Endothelial cell (in vitro differentiated cells): Measurements from ENCODE around the gene MEAF6. TPM values are rescaled to one million over a fixed set of nuclear protein-coding genes. Genes with fewer than 3 reads are reported as not detected.
"Not testable (repeated sequence)": the region's sequence is repeated elsewhere in the genome, so short reads cannot be mapped to it uniquely, and the experiment has no call there.

Source experiments
- DNase-seq: peaks from one replicate; pipeline ENCODE4 v3.0.0; 2021; ENCODE audit warnings: low spot score
- H3K27ac Mint-ChIP-seq: one replicate; pipeline ENCODE4 v1.8.0; 2021; ENCODE audit warnings: mixed read lengths, inconsistent platforms; ENCODE audit not compliant: unreplicated experiment
- H3K27me3 Mint-ChIP-seq: one replicate; pipeline ENCODE4 v1.8.0; 2021; ENCODE audit warnings: mild to moderate bottlenecking, moderate library complexity, mixed read lengths, inconsistent platforms; ENCODE audit not compliant: unreplicated experiment
- H3K36me3 Mint-ChIP-seq: one replicate; pipeline ENCODE4 v1.8.0; 2021; ENCODE audit warnings: mild to moderate bottlenecking, low read depth, mixed read lengths, inconsistent platforms; ENCODE audit not compliant: unreplicated experiment
- H3K4me1 Mint-ChIP-seq: one replicate; pipeline ENCODE4 v1.8.0; 2021; ENCODE audit warnings: mild to moderate bottlenecking, mixed read lengths, inconsistent platforms; ENCODE audit not compliant: unreplicated experiment
- H3K4me3 Mint-ChIP-seq: one replicate; pipeline ENCODE4 v1.8.0; 2021; ENCODE audit warnings: mild to moderate bottlenecking, mixed read lengths, inconsistent platforms; ENCODE audit not compliant: unreplicated experiment
- H3K9me3 Mint-ChIP-seq: one replicate; pipeline ENCODE4 v1.8.0; 2021; ENCODE audit warnings: mixed read lengths, inconsistent platforms; ENCODE audit not compliant: unreplicated experiment
- total RNA-seq: library from RNA; stranded (reverse); fragmentation: NEBNext Ultra II Directional; extraction: Animal tissue kit (Norgen Biotek cat#: 25700); gene quantifications from one replicate; pipeline ENCODE4 v1.2.1, GENCODE V29; 2021; ENCODE audit not compliant: unreplicated experiment
- TF ChIP-seq, protein P1 (sequence below): fragments of 200-600 bp; sonication (generic); IDR thresholded peaks from one replicate; pipeline ENCODE4 v1.5.0; 2021; ENCODE audit warnings: antibody characterized with exemption; ENCODE audit not compliant: unreplicated experiment

MEAF6 gene
- total RNA-seq, 1 donor from 2014 or later, result 50.6 TPM

DNA sequence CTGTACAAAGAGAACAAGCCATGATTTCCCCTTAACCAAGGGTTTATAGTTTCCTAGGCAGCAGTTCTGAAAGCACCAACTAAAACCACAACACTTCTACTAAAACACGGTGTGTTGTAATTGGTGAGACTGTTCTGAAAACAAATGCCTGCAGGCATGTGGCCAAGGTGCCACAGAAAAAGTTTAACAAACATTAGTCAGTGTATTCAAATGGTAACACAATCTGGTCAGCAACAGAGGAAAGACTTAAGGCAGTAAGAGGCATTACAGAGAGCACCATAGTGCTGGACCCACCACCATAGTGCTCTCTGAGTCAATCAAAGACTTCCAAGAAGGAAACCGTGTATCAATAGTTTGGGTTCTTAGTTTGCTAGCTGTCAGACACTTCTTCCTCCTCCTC lies 22.8 kb upstream of the MEAF6 start:
- DNase-seq, result no peak
- Mint-ChIP-seq H3K9me3 (no peaks in the 10 kb centered on the region), H3K36me3 (peaks cover 21% of the 10 kb centered on the region), H3K4me3 (no peak overlapping the region), H3K27ac (no peak overlapping the region), H3K27me3 (no peaks in the 10 kb centered on the region), H3K4me1 (no peaks in the 10 kb centered on the region)
- TF ChIP-seq, protein P1, sequence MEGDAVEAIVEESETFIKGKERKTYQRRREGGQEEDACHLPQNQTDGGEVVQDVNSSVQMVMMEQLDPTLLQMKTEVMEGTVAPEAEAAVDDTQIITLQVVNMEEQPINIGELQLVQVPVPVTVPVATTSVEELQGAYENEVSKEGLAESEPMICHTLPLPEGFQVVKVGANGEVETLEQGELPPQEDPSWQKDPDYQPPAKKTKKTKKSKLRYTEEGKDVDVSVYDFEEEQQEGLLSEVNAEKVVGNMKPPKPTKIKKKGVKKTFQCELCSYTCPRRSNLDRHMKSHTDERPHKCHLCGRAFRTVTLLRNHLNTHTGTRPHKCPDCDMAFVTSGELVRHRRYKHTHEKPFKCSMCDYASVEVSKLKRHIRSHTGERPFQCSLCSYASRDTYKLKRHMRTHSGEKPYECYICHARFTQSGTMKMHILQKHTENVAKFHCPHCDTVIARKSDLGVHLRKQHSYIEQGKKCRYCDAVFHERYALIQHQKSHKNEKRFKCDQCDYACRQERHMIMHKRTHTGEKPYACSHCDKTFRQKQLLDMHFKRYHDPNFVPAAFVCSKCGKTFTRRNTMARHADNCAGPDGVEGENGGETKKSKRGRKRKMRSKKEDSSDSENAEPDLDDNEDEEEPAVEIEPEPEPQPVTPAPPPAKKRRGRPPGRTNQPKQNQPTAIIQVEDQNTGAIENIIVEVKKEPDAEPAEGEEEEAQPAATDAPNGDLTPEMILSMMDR, result no peak

DNA sequence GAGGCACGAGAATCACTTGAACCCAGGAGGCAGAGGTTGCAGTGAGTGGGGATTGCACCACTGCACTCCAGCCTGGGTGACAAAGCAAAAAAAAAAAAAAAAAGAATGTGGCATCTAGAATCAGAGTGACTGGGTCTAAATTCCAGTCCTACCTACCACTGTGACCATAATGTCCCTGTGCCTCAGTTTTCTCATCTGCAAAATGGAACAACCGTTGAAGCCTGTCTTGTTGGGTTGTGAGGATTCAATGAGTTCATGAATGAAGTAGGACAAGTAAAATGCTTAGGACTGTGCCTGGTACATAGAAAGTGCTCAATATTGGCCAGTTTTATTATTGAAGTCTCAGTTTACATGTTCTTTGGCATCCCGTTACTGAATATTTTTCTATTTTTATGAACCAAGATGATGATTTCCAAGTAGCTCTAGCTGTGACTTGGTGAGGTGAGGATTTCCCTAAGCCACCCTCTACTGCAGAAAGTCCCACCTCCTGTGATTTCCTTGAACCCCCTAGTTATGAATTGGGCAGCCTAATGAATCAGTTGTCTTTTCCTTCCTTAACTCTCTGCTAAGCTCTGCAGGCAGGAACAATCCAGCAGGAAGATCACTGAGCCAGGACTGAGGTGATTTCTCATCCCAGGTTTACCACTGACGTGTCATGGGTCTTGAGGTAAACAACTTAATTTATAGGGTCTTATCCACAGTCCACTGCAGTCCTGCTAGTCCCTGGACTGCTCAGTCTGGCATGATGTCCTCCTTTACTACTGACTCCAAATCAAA lies 18.9 kb upstream of the MEAF6 start:
- H3K27ac Mint-ChIP-seq, result no peak overlapping the region
- peaks cover 17% of the 10 kb centered on the region for H3K36me3 Mint-ChIP-seq

DNA sequence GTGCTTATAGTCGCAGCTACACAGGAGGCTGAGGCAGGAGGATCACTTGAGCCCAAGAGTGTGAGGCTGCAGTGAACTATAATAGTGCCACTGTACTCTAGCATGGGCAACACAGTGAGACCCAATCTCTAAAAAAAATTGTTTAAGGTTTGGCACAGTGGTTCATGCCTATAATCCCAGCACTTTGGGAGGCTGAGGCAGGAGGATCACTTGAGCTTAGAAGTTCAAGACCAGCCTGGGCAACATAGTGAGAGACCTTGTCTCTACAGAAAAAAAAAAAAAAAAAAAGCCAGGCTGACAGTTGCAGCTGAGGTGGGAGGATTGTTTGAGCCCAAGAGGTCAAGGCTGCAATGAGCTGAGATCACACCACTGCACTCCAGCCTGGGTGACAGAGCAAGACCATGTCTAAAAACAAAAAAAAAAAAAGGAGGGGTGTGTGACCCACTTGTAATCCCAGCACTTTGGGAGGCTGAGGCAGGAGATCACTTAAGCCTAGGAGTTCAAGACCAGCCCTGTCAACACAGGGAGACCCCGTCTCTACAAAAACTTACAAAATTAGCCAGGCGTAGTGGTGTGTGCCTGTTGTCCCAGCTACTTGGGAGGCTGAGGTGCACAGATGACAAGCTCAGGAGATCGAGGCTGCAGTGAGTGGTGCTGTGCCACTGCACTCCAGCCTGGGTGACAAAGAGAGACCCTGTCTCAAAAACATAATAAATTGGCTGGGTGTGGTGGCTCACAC lies 18.0 kb upstream of the MEAF6 start:
- H3K27ac Mint-ChIP-seq, H3K9me3 Mint-ChIP-seq, H3K4me1 Mint-ChIP-seq, H3K27me3 Mint-ChIP-seq, H3K4me3 Mint-ChIP-seq, DNase-seq: not testable (repeated sequence)
- peaks cover 13% of the 10 kb centered on the region for H3K36me3 Mint-ChIP-seq

More for the DNA sequence above, 18.9 kb upstream of the MEAF6 start:
- Mint-ChIP-seq H3K9me3 (no peaks in the 10 kb centered on the region), H3K4me1 (no peaks in the 10 kb centered on the region), H3K4me3 (no peak overlapping the region), H3K27me3 (no peaks in the 10 kb centered on the region)
- TF ChIP-seq, protein P1, result no peak
- no peak for DNase-seq

DNA sequence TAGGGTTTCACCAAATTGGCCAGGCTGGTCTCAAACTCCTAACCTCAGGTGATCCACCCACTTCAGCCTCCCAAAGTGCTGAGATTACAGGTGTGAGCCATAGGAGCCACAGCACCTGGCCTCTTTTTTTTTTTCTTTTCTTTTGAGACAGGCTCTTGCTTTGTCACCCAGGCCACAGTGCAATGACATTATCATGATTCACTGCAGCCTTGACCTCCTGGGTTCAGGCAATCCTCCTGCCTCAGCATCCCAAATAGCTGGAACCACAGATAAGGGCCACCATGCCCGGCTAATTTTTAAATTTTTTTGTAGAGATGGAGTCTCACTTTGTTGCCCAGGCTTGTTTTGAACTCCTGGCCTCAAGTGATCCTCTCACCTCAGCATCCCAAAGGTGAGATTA lies 15.3 kb upstream of the MEAF6 start:
- DNase-seq, H3K4me1 Mint-ChIP-seq, H3K36me3 Mint-ChIP-seq, H3K27me3 Mint-ChIP-seq, H3K4me3 Mint-ChIP-seq, H3K27ac Mint-ChIP-seq, H3K9me3 Mint-ChIP-seq: not testable (repeated sequence)

DNA sequence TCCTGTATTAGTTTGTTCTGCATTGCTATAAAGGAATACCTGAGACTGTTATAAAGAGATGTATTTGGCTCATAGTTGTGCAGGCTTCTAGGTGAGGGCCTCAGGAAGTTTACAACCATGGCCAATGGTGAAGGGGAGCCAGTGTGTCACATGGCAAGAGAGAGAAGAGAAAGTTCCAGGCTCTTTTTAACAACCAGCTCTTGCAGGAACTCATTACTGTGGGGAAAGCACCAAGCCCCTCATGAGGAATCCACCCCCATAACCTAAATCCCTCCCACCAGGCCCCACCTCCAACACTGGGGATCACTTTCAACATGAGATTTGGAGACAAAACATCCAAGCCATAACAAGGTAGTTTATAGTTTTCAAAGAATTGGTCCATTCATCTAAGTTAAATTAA lies 5.0 kb upstream of the MEAF6 start:
- H3K4me3 Mint-ChIP-seq, result no peak overlapping the region
- no peak overlapping the region for H3K27ac Mint-ChIP-seq
- TF ChIP-seq, protein P1, result no peak
- peaks cover 6% of the 10 kb centered on the region for H3K27me3 Mint-ChIP-seq
- no peaks in the 10 kb centered on the region for H3K9me3 Mint-ChIP-seq
- no peak for DNase-seq
- H3K36me3 Mint-ChIP-seq, result peaks cover 5% of the 10 kb centered on the region
- H3K4me1 Mint-ChIP-seq, result peaks cover 11% of the 10 kb centered on the region

DNA sequence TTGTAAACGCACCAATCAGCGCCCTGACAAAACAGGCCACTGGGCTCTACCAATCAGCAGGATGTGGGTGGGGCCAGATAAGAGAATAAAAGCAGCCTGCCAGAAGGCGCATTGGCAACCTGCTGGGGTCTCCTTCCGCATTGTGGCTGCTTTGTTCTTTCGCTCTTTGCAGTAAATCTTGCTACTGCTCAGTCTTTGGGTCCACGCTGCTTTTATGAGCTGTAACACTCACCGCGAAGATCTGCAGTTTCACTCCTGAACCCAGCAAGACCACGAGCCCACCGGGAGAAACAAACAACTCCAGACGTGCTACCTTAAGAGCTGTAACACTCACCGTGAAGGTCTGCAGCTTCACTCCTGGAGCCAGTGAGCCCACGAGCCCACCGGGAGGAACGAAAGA lies 4.4 kb upstream of the MEAF6 start:
- DNase-seq, H3K36me3 Mint-ChIP-seq, H3K9me3 Mint-ChIP-seq, H3K4me3 Mint-ChIP-seq, H3K27me3 Mint-ChIP-seq, H3K27ac Mint-ChIP-seq: not testable (repeated sequence)
- peaks cover 13% of the 10 kb centered on the region for H3K4me1 Mint-ChIP-seq

DNA sequence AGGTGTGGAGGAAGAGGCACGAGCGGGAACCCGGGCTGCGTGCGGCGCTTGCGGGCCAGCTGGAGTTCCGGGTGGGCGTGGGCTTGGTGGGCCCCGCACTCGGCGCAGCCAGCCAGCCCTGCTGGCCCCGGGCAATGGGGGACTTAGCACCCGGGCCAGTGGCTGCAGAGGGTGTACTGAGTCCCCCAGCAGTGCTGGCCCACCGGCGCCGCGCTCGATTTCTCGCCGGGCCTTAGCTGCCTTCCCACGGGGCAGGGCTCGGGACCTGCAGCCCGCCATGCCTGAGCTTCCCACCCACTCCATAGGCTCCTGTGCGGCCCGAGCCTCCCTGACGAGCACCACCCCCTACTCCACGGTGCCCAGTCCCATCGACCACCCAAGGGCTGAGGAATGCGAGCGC lies 3.7 kb upstream of the MEAF6 start:
- H3K4me1 Mint-ChIP-seq, result peaks cover 15% of the 10 kb centered on the region
- H3K9me3 Mint-ChIP-seq, H3K27me3 Mint-ChIP-seq, H3K36me3 Mint-ChIP-seq, DNase-seq, H3K4me3 Mint-ChIP-seq, H3K27ac Mint-ChIP-seq: not testable (repeated sequence)
